Measurements from ENCODE around the gene GRB10.

- no peak for TF ChIP-seq CTCF (IDR thresholded peaks at IDR 0.05)
- TF ChIP-seq POLR2A (IDR thresholded peaks at IDR 0.05) = no peak
Measured at GRCh38 chr7:50812841-50813475, 30.3 kb upstream of the GRB10 start.

Measured in testis (tissue), 2 donors.